ENCODE data around the gene CDYL.

Gene CDYL

GRCh38 chr6:4961322-4962168 is 185.3 kb downstream of the CDYL start:
- no peak for TF ChIP-seq CTCF (IDR thresholded peaks at IDR 0.05; ENCODE audit: control insufficient read depth, insufficient read depth, low read depth, low read length, missing control alignments)
- H3K4me3 ChIP-seq (ENCODE audit: control insufficient read depth, low read depth, low read length) = no peak overlapping the region
- DNase-seq (ENCODE audit: low read depth) = no peak

DNA sequence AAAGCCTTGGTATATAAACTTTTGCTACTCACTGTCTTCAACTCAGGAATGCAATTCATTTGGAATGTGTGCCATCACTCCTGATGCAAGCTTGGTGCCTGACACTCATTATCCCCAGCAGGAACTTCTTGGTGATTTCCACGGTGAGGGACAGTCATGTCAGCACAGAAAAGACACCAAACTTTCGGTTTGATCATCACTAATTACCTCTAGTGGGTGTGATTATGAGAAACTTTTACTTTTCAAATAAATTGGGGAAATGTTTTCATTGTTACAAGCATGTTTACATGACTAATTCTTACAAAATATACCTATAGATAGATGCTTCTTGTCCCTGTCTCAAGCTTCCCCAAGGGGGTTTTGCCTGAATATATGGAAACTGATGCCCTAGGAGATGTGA is 186.7 kb downstream of the CDYL start:
- no peak for DNase-seq (ENCODE audit: low read depth)
- H3K4me3 ChIP-seq (ENCODE audit: control insufficient read depth, low read depth, low read length) = no peak overlapping the region
- TF ChIP-seq CTCF (IDR thresholded peaks at IDR 0.05; ENCODE audit: control insufficient read depth, insufficient read depth, low read depth, low read length, missing control alignments) = no peak

- no peak overlapping the region for H3K4me3 ChIP-seq (ENCODE audit: control insufficient read depth, low read depth, low read length)
- no peak for TF ChIP-seq CTCF (IDR thresholded peaks at IDR 0.05; ENCODE audit: control insufficient read depth, insufficient read depth, low read depth, low read length, missing control alignments)
- DNase-seq (ENCODE audit: low read depth) = no peak
These were observed 188.7 kb downstream of the CDYL start for GRCh38 chr6:4964675-4965561.

DNA sequence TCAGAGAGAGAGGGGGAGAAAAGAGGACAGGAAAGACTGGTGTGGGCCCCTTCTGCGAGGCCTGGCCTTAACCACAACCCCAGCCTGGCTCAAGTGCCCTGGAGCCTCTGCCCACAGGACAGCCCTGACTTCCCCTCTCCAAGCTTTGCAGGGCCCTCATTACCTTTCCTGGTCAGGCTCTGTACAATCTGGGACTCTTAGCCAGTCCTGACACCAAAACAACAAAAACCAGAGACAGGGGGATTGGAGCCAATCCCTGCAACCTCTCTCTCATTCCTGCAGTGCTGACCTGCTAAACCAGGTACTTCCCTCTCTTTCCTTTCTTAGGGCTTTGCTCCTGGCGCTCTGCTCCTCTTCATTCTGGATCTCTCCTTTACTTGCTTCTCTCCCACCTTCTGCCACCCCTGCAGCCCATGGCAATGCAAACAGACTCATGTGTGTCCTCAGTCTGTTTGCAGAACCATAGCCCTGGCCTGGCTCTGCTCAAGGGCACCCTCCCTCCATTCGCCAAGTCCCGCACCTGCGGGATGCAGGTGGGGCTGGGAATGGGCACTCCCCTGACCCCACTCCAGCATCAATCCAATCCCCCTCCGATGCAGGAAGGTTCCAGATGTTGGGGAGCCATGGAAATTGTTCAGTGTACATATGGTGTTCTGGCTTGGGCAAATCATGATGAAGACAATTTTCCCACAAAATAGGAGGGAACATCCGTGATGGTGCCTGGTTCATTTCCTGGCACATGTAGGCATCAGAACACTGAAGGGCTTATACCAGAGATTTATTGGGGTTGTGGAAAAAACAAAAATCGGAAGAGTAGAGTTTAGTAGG is 189.6 kb downstream of the CDYL start:
- DNase-seq (ENCODE audit: low read depth) = no peak
- H3K4me3 ChIP-seq (ENCODE audit: control insufficient read depth, low read depth, low read length) = no peak overlapping the region
- TF ChIP-seq CTCF (IDR thresholded peaks at IDR 0.05; ENCODE audit: control insufficient read depth, insufficient read depth, low read depth, low read length, missing control alignments) = no peak

DNA sequence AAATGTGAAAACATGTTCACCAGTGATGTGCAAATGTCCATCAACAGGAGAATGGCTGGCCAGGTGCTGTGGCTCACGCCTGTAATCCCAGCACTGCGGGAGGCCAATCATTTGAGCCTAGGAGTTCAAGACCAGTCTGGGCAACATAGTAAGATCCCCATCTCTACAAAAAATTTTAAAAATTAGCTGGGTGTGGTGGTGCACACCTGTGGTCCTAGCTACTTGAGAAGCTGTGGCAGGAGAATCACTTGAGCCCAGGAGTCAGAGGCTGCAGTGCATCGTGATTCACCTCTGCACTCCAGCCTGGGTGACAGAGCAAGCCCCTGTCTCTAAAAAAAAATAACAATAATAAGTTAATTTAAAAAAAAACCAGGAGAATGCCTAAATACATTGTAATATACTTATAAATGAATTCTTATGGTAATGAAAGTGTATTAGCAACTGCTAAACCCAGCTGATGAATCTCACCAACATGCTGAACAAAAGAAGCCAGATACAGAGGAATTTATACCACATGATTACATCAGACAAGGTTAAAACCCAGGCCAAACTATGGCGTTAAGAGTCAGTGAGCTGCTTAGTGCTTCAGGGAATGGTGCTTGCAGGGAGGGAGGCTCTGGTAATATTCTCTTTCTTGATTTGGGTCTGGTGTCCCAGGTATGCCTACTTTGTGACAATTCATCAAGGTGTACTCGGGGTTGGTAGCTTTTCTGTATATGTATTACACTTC is 191.3 kb downstream of the CDYL start:
- H3K4me3 ChIP-seq (ENCODE audit: control insufficient read depth, low read depth, low read length) = no peak overlapping the region
- no peak for TF ChIP-seq CTCF (IDR thresholded peaks at IDR 0.05; ENCODE audit: control insufficient read depth, insufficient read depth, low read depth, low read length, missing control alignments)
- DNase-seq (ENCODE audit: low read depth) = no peak
